ENCODE results near the gene TCF3.

The TCF3 gene

DNA sequence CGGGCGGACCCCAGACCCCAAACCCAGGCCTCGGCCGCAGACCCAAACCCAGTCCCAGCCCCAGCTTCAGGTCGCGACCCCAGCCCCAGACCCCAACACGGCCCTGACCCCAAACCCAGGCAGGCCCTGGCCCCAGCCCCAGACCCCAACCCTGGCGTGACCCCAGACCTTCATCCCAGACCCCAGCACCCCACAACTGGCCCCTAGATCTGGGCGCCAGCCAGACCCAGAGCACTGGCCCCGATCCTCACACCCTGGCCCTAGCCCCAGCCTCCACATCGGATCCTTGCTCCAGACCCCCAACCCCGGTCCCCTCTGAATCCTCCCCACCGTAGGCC, 67.2 kb downstream of the TCF3 start:
- no peak for ATAC-seq (replicated peaks; ENCODE audit: extremely low read depth, poor library complexity, severe bottlenecking)
- Mint-ChIP-seq H3K4me3 (no peak overlapping the region), H3K36me3 (ENCODE audit: insufficient read depth) (peaks cover 14% of the 10 kb centered on the region), H3K27ac (ENCODE audit: low read depth) (no peak overlapping the region), H3K9me3 (no peaks in the 10 kb centered on the region), H3K4me1 (no peaks in the 10 kb centered on the region), H3K27me3 (no peaks in the 10 kb centered on the region)
- no peak for DNase-seq (ENCODE audit: low spot score in 2 of 2)

DNA sequence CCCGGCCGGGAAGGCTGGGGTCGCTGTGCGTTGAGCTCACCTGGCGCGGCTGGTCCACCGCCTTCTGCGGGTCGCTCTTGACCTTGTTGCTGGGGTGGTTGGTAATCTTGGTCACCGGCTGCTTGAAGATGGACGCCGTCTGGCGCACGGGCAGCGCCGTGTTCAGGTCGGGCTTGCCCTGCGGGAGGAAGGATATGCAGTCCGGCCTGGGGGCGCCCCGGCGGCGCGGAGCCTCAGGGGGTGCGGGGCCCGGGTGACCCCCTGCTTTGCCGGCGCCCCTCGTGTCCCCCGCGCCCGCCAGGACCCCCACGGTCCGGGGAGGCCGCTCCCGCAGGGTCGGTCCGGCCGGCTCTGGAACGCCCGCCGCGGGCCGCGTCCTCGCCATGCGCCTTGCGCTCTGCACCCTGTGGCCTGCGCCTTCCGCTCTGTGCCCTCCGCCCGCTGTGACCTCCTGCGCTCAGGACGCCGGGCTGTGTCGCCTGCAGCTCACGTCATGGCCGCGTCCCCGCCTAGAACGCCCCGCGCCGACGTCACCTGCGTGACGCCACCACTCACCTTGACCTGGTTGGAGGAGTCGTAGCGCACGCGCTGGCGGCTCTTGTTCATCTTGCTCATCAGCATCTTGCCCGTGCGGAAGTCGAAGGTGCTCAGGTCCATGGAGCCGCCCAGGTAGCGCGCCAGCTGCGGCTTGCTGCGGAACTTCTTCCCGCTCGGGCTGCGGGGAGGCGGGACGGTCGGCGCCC, 67.7 kb downstream of the TCF3 start:
- H3K9me3 Mint-ChIP-seq = no peaks in the 10 kb centered on the region
- no peak for ATAC-seq (replicated peaks; ENCODE audit: extremely low read depth, poor library complexity, severe bottlenecking)

DNA sequence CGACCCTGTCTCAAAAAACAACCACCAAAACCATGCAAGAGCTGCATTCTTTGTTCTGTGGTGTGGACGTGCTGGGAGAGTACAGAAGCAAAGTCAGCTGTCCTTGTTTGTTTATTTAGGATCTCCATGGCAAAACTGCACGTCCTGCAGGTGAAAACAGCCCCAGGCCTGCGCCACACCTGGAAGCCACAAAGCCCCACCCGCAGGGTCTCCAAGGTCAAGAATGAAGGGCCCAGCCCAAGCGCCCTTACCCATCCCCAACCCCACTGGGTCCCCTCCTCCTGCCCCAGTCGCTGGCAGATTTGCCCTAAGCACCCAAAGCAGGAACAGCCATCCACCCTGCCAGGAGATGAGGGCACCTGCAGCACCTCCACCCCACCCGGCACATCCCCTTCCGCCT, 70.2 kb downstream of the TCF3 start:
- ATAC-seq (replicated peaks; ENCODE audit: extremely low read depth, poor library complexity, severe bottlenecking) (no peak), DNase-seq (ENCODE audit: low spot score in 2 of 2) (no peak)
- Mint-ChIP-seq H3K36me3 (ENCODE audit: insufficient read depth) (peaks cover 18% of the 10 kb centered on the region), H3K9me3 (no peaks in the 10 kb centered on the region), H3K4me1 (no peaks in the 10 kb centered on the region), H3K27ac (ENCODE audit: low read depth) (peak overlapping the region; percentile 44), H3K4me3 (no peak overlapping the region), H3K27me3 (no peaks in the 10 kb centered on the region)

More for the DNA sequence above, 67.7 kb downstream of the TCF3 start:
- DNase-seq (ENCODE audit: low spot score in 2 of 2) = no peak
- H3K4me3 Mint-ChIP-seq = no peak overlapping the region
- no peaks in the 10 kb centered on the region for H3K27me3 Mint-ChIP-seq
- no peak overlapping the region for H3K27ac Mint-ChIP-seq (ENCODE audit: low read depth)
- no peaks in the 10 kb centered on the region for H3K4me1 Mint-ChIP-seq
- H3K36me3 Mint-ChIP-seq (ENCODE audit: insufficient read depth) = peaks cover 14% of the 10 kb centered on the region

DNA sequence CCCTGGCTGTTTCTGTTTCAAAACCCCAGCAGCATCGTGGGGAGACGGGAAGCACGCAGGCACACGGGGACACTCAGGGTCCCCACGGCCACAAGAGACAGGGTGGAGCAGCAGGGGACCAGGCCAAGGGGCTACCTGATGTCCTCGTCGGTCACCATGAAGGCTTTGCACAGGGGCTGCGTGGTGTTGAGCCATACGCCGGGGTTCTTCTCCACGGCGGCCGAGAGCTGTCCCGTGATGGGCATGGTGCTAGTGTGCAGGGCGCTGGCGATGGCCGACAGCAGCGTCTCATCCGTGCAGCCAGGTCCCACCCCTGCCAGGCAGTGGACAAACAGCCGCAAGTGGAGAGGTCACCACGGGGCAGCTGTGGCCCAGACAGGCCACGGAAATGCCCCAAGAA, 71.5 kb downstream of the TCF3 start:
- H3K36me3 Mint-ChIP-seq (ENCODE audit: insufficient read depth) = peaks cover 18% of the 10 kb centered on the region

DNA sequence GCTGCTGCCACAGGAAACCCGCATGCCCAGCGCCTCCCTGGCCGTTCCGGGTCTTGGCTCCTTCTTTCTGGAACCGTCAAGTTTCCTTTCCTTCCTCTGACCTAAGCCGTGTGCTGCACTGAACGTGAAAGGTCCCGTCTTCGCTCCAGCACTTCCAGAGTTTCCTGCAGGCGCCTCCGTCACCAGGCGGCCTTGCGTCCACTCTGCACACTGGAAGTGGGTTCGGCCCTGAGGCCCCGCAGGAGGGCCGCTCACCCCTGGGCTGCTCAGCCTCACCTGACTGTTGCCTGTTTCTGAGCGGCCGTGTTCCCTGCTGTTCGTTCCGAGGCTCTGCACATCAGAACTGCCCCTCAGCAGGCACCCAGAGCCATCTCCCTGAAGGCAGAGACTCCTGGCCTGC, 72.0 kb downstream of the TCF3 start:
- ATAC-seq (replicated peaks; ENCODE audit: extremely low read depth, poor library complexity, severe bottlenecking) = no peak
- no peak overlapping the region for H3K4me3 Mint-ChIP-seq
- no peaks in the 10 kb centered on the region for H3K9me3 Mint-ChIP-seq
- no peak for DNase-seq (ENCODE audit: low spot score in 2 of 2)
- H3K4me1 Mint-ChIP-seq = no peaks in the 10 kb centered on the region
- no peak overlapping the region for H3K27ac Mint-ChIP-seq (ENCODE audit: low read depth)
- no peaks in the 10 kb centered on the region for H3K27me3 Mint-ChIP-seq
- peaks cover 18% of the 10 kb centered on the region for H3K36me3 Mint-ChIP-seq (ENCODE audit: insufficient read depth)

More for the DNA sequence above, 71.5 kb downstream of the TCF3 start:
- H3K27ac Mint-ChIP-seq (ENCODE audit: low read depth) = no peak overlapping the region
- no peaks in the 10 kb centered on the region for H3K9me3 Mint-ChIP-seq
- no peak for DNase-seq (ENCODE audit: low spot score in 2 of 2)
- no peaks in the 10 kb centered on the region for H3K4me1 Mint-ChIP-seq
- no peak overlapping the region for H3K4me3 Mint-ChIP-seq
- ATAC-seq (replicated peaks; ENCODE audit: extremely low read depth, poor library complexity, severe bottlenecking) = no peak
- H3K27me3 Mint-ChIP-seq = no peaks in the 10 kb centered on the region

DNA sequence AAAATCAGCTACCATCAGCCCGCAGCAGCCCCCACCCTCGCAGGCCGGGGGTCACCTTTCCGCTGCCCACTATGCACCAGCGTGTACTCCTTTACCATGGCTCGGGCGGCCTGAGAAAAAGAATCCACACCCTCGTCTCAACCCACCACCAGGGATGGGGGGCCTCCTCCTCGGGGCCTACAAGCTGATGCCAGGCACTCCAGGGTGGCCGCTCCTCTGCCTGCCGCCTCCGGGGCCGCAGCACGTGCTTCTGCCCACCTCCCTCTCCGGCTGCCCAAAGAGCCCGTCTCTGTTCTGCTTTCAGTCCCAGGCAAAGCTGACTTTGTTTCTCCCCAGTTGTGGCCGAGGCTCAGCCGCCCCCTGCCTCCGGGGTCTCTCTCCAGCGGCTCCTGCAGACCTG, 73.2 kb downstream of the TCF3 start:
- no peak for ATAC-seq (replicated peaks; ENCODE audit: extremely low read depth, poor library complexity, severe bottlenecking)
- no peaks in the 10 kb centered on the region for H3K4me1 Mint-ChIP-seq
- H3K9me3 Mint-ChIP-seq = no peaks in the 10 kb centered on the region
- peaks cover 14% of the 10 kb centered on the region for H3K36me3 Mint-ChIP-seq (ENCODE audit: insufficient read depth)
- H3K27me3 Mint-ChIP-seq = no peaks in the 10 kb centered on the region
- H3K4me3 Mint-ChIP-seq = no peak overlapping the region
- no peak overlapping the region for H3K27ac Mint-ChIP-seq (ENCODE audit: low read depth)
- DNase-seq (ENCODE audit: low spot score in 2 of 2) = no peak

DNA sequence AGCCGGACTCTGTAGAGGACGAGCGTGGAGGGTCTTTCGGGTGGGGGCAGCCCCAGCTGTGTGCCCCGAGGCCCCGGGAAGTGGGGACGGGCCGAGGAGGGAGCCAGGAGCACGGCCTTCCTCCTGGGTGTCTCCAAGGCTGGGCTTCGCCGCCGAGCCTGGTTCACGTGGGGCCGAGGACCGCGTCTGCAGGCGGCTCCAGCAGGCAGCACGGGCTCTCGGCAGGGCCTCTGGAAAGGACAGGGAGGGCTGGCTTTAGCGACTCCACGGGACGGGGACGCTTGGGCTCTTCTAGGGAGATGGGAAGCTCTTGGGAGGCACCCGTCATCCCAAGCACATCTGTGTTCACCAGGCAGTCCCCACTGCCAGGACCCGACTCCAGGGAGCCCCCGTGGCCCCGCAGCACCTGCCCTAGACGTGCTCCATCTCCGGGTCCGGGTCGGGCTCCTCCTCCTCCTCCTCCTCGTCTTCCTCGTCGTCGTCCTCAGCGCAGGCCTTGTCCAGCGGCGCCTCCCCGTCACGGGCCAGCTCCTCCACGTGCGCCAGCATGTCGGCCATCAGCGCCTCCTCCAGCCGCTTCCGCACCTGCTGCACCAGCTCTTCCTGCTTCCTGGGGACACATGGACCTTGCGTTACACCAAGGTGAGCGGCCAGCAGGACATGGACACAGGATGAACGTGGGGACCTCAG, 74.3 kb downstream of the TCF3 start:
- H3K27ac Mint-ChIP-seq (ENCODE audit: low read depth) = no peak overlapping the region
- no peaks in the 10 kb centered on the region for H3K4me1 Mint-ChIP-seq
- DNase-seq (ENCODE audit: low spot score in 2 of 2) = no peak
- H3K27me3 Mint-ChIP-seq = no peaks in the 10 kb centered on the region
- no peaks in the 10 kb centered on the region for H3K9me3 Mint-ChIP-seq
- no peak for ATAC-seq (replicated peaks; ENCODE audit: extremely low read depth, poor library complexity, severe bottlenecking)
- H3K36me3 Mint-ChIP-seq (ENCODE audit: insufficient read depth) = peaks cover 14% of the 10 kb centered on the region
- H3K4me3 Mint-ChIP-seq = no peak overlapping the region

DNA sequence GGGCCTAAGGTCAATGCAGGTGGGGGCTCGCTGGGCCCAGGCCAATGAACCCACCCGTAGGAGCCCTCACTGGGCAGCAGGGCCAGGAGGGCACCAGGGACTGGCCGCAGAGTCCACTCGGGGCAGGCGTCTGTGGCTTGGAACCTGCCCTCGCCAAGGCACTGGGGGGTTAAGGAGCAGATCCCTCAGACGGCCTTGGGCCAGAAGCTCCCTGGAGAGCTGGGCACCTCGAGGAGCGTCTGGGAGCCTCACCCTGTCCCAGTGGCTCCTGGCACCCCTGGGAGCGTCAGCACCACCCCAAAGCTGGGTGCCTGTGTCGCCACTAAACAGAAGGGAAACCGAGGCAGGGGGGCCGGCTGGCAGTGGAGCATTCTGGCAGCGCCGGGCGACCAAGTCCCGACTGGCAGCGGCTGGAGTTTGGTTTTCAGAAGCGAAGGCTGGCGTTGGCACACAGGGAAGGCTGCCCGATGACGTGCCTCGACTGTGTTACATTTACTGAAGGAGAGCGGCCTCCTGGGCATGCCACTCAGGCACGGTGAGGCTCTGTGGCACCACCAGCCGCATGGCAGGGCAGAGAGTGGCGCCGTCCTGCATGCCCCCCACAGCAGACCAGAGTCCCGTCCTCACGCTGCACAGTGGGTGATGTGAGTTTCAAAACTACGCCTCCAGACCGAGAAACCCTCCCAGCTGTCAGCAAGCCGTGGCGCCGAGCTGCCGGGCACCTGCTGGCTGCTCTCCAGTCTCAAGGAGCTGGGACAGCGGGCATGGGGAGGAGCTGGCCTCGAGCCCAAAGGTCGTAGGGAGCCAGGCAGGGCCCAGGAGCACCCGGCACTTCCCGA, 75.1 kb downstream of the TCF3 start:
- no peaks in the 10 kb centered on the region for H3K4me1 Mint-ChIP-seq
- H3K27me3 Mint-ChIP-seq = no peaks in the 10 kb centered on the region
- peaks cover 11% of the 10 kb centered on the region for H3K36me3 Mint-ChIP-seq (ENCODE audit: insufficient read depth)
- ATAC-seq (replicated peaks; ENCODE audit: extremely low read depth, poor library complexity, severe bottlenecking) (no peak), DNase-seq (ENCODE audit: low spot score in 2 of 2) (no peak)
- no peak overlapping the region for H3K4me3 Mint-ChIP-seq
- no peak overlapping the region for H3K27ac Mint-ChIP-seq (ENCODE audit: low read depth)
- H3K9me3 Mint-ChIP-seq = no peaks in the 10 kb centered on the region

DNA sequence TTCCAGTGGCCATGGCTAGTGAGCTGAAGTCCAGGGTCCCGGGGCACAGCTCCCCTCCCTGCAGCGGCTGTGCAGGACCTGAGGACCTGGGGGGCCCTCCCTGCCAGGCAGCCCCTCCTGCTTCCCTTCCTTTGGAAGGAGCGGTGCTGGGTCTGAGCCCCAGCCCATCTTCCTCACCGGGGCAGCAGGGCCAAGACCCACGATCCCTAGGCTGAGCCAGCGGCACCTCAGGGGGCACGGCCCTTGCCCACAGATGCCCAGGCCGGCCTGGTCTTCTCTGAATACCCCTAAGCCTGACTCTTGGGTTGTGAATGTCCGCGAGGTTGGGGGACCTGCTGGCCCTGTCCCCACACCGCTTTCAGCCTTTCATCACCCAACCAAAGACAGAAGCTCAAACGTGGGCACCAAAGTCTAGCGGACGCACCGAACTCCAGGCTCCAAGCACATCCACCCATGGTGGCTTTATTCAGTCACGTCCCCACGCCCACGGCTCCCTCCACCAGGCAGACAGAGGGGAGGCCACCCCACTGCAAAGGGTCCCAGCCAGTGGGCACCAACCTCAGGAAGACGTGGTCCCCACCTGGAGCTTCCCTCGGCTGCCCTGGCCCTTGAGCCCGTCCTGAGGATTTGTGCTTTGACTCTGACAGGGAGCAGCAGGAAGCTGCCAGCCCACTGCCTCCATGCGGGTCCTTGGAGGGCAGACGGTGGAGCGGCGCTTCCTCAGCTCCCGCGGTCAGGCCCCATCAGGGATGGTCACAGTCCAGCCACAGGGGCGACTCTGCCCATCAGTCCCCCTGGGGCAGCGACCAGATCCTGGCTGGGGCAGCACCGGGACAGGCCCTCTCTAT, 75.9 kb downstream of the TCF3 start:
- H3K36me3 Mint-ChIP-seq (ENCODE audit: insufficient read depth) = peaks cover 9% of the 10 kb centered on the region
- no peaks in the 10 kb centered on the region for H3K4me1 Mint-ChIP-seq
- H3K9me3 Mint-ChIP-seq = no peaks in the 10 kb centered on the region
- no peak for ATAC-seq (replicated peaks; ENCODE audit: extremely low read depth, poor library complexity, severe bottlenecking)
- H3K27me3 Mint-ChIP-seq = no peaks in the 10 kb centered on the region
- peak overlapping the region; percentile 24 for H3K27ac Mint-ChIP-seq (ENCODE audit: low read depth)
- no peak for DNase-seq (ENCODE audit: low spot score in 2 of 2)
- H3K4me3 Mint-ChIP-seq = no peak overlapping the region

DNA sequence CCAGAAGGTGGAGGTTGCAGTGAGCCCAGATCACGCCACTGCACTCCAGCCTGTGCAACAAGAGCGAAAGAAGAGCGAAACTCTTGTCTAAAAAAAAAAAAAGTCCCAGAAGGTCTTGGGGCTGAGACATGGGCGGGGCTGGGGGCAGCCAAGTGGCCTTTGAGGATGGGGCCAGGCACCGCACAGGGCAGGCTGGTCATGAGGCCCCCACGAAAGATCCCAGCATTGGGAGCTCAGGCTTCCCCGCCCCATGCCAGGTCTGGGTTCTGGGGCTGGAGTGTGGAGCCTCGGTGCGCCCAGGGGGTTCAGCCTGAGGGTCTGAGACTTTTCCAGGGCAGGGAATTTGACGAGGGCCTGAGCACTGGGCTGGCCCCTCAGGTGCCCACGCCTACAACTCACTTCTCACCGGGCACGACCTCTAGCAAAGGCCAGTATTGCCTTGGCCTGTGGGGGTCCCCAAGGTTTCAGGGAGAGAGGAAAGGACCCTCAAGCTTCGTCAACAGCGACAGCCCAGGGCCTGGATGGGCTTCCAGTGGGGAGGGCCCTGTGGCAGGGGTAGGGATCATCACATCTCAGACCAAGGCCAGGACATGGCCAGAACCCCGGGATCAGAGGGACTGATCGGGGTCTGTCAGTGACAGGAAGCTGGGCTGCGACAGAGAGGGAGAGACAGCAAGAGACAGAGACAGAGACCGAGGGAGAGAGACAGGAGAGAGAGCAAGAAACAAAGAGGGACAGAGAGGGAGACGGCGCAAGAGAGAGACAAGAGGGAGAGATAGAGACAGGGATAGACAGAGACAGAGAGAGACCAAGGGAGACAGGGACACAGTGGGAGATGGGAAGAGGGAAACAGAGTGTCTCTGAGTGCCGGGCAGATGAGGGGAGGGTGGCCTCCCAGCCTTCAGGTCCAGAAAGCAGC, 76.8 kb downstream of the TCF3 start:
- DNase-seq (ENCODE audit: low spot score in 2 of 2) (no peak), ATAC-seq (replicated peaks; ENCODE audit: extremely low read depth, poor library complexity, severe bottlenecking) (no peak)
- Mint-ChIP-seq H3K4me1 (peaks cover 1% of the 10 kb centered on the region), H3K9me3 (no peaks in the 10 kb centered on the region), H3K27ac (ENCODE audit: low read depth) (peak overlapping the region; percentile 24), H3K36me3 (ENCODE audit: insufficient read depth) (peaks cover 5% of the 10 kb centered on the region), H3K27me3 (peaks cover 3% of the 10 kb centered on the region), H3K4me3 (no peak overlapping the region)

DNA sequence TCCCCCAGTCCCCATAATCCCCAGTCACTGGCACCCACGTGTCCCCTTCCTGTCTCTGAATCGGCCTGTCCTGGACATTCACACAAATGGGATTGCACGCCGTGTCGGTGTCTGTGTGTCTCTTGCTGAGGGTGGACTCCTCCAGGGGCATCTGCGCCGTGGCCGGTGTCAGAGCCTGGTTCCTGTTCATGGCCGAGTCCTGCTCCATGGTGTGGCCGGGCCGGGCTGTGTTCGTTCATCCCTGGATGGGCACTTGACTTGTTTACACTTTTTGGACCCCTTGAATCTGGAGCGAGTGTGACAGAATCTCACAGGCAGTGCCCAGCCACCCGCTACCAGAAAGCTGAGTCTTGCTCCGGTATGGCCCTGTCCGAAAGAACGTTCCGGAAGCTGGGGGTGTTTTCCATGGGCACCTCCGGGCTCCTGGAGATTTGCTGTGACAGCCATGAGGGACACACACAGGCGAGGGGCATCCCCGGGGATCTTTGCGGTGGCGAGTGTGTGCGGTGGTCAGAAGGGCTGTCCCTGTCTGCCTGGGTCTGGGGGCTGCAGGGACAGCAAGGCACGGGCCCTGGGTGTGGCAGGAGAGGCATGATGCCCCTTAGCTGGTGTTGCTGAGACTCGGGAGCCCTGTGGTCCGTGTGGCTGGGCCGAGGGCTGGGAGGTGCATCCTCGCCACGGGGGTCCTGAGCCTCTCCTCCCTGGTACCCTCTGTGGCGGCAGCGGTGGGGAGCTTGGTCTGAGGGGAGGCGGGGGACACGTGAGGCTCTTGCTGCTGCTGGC, 77.9 kb downstream of the TCF3 start:
- Mint-ChIP-seq H3K4me1 (peaks cover 11% of the 10 kb centered on the region), H3K36me3 (ENCODE audit: insufficient read depth) (peaks cover 10% of the 10 kb centered on the region), H3K9me3 (no peaks in the 10 kb centered on the region), H3K4me3 (no peak overlapping the region), H3K27me3 (peaks cover 14% of the 10 kb centered on the region), H3K27ac (ENCODE audit: low read depth) (no peak overlapping the region)
- DNase-seq (ENCODE audit: low spot score in 2 of 2) = no peak
- ATAC-seq (replicated peaks; ENCODE audit: extremely low read depth, poor library complexity, severe bottlenecking) = no peak
